ENCODE results near the gene KLF13. TPM values are rescaled to one million over a fixed set of nuclear protein-coding genes. Genes with fewer than 3 reads are reported as not detected.

KLF13 gene
- 10 to 100 TPM; 18.3 to 50.2 (median 32.9) TPM for total RNA-seq

DNA sequence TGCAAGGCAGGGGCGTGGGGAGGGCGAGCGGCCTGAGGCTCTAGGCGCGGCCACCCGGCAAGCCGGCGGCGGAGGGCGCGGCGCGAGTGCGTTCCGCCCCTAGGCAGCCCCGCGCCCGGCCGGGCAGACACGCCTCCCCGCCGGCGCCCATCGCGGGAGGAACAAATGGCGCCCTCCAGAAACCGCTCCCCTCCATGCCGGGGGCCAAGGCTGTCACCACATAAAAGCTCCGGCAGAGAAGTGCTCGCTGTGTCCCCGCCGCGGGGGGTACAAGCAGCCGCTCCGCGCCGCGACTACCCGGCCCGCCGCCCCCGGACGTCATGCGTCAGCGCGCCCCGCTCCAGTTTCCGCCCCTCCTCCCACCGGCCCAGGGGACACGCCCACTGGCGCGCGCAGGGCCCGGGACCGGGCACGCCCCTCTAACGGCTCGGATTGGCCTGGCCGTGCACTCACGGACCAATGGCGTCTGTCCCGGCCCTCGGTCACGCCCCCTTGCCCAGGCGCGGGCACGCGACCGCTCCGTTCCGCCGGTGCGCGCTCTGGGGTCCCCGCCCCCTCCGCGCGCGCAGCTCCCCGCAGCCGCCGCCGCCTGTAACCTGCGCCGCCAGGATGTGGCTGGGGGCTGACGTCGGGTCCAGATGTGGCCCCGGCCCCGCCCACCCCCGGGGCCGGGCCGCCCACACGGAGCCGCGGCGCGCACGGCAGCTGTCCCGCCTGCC is at the start of gene KLF13:
Gene KLF13 (plus strand): TSS at position 680 of the 719 bp plus-strand sequence. CDS start 378 bp downstream, outside the sequence.
- Histone ChIP-seq H3K4me3 (peak within 1 kb of the TSS; percentile 72 to 97 (median 88)), H3K9me3 (no peaks in the 10 kb centered on the region), H3K4me1 (peaks cover 30 to 34% of the 10 kb centered on the region in 2 donors), H3K27me3 (no peaks in the 10 kb centered on the region), H3K36me3 (no peaks in the 10 kb centered on the region), H3K27ac (peak within 1 kb of the TSS; percentile 93 to 99 (median 98))
- in situ Hi-C loops (cut with MboI; ENCODE audit: low sequenced_read_pairs in 4 of 4) = loop anchor here in 3 of 4 donors (10.0 to 25.0 kb wide), 2 partner anchors 112 to 364 kb away; no protein-coding TSS in a partner anchor
- DNase-seq = peak; percentile 97 to 99
- peak; percentile 97 to 99 for TF ChIP-seq POLR2A (IDR thresholded peaks at IDR 0.05)
- TF ChIP-seq, protein P1, sequence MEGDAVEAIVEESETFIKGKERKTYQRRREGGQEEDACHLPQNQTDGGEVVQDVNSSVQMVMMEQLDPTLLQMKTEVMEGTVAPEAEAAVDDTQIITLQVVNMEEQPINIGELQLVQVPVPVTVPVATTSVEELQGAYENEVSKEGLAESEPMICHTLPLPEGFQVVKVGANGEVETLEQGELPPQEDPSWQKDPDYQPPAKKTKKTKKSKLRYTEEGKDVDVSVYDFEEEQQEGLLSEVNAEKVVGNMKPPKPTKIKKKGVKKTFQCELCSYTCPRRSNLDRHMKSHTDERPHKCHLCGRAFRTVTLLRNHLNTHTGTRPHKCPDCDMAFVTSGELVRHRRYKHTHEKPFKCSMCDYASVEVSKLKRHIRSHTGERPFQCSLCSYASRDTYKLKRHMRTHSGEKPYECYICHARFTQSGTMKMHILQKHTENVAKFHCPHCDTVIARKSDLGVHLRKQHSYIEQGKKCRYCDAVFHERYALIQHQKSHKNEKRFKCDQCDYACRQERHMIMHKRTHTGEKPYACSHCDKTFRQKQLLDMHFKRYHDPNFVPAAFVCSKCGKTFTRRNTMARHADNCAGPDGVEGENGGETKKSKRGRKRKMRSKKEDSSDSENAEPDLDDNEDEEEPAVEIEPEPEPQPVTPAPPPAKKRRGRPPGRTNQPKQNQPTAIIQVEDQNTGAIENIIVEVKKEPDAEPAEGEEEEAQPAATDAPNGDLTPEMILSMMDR (IDR thresholded peaks at IDR 0.05 in 4 of 5, conservative IDR thresholded peaks at IDR 0.05 in 1 of 5) = peak in 3 of 5 experiments; percentile 3 to 33 (median 21)
- intact Hi-C loops (cut with DNase I; ENCODE audit: low total_unique reads) = loop anchor here (1.0 to 5.0 kb wide), 8 partner anchors 22 to 1504 kb away; partner anchors contain the start of genes MTMR10 and TJP1
- ATAC-seq = peak; percentile 67 to 70

DNA sequence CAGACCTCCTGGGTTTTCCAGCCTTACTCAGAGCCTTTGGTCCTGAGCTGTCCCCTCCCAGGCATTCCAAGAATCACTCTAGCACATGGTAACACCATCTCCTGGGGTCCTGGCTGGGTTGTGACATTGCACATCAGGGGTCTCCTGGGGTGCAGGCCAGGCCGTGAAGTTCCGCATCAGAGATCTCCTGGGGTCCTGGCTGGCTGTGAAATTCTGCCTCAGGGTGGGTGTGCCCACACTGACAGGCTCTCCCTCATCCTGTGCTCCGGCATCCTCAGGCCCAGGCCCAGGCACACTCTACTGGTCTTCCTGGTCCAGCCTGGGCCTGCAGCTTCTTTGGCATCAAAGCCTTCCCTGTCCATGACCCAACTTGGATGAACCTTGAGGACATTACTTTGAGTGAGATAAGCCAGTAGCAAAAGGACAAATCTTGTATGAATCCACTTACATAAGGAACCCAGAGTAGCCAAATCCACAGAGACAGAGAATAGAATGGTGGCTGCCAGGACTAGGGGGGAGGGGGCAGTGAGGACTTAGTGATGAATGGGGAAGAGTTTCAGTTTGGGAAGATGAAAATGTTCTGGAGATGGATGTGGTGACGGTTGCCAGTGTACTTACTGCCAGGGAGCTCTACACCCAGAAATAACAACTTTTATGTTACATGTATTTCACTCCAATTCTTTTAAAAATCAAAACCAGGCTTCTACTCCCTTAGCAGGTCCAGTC is 49.1 kb upstream of the KLF13 start:
- no peak overlapping the region for H3K4me3 ChIP-seq
- peaks cover 0 to 5% of the 10 kb centered on the region in 2 donors for H3K4me1 ChIP-seq
- ATAC-seq = no peak
- no peak overlapping the region for H3K27ac ChIP-seq
- H3K9me3 ChIP-seq = no peaks in the 10 kb centered on the region
- DNase-seq = peak in 1 of 2 donors; percentile 5
- in situ Hi-C loops (cut with MboI; ENCODE audit: low sequenced_read_pairs in 4 of 4) = no loop called here
- H3K27me3 ChIP-seq = no peaks in the 10 kb centered on the region
- TF ChIP-seq POLR2A (IDR thresholded peaks at IDR 0.05) = no peak
- TF ChIP-seq, protein P1 (IDR thresholded peaks at IDR 0.05 in 4 of 5, conservative IDR thresholded peaks at IDR 0.05 in 1 of 5) = no peak
- no peaks in the 10 kb centered on the region for H3K36me3 ChIP-seq
- intact Hi-C loops (cut with DNase I; ENCODE audit: low total_unique reads) = loop anchor here (5.0 kb wide), 1 partner anchor 70 kb away; no protein-coding TSS in a partner anchor

DNA sequence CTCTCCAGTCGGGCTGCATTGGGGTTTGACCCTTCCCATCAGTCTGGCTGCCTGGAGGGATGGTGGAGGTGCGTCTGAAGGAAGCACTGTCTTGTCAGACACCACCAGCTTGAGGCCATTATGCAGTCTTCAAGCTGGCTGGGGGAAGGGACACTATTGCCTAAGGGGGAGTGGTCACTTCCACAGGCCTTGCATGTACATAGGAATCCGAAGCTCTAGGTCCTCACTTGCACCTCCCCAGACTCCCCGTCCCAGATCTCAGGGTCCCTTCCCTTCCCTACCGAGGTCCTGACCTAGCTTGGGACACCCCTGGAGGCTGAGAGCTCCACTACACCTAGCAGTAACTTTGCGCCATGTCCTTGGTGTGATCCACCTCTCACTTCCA is 48.6 kb upstream of the KLF13 start:
- H3K36me3 ChIP-seq = no peaks in the 10 kb centered on the region
- no peaks in the 10 kb centered on the region for H3K27me3 ChIP-seq
- H3K4me3 ChIP-seq = no peak overlapping the region
- H3K9me3 ChIP-seq = no peaks in the 10 kb centered on the region
- intact Hi-C loops (cut with DNase I; ENCODE audit: low total_unique reads) (loop anchor here (5.0 kb wide), 1 partner anchor 71 kb away; no protein-coding TSS in a partner anchor), in situ Hi-C loops (cut with MboI; ENCODE audit: low sequenced_read_pairs in 4 of 4) (no loop called here)
- no peak for ATAC-seq
- TF ChIP-seq, protein P1 (IDR thresholded peaks at IDR 0.05 in 4 of 5, conservative IDR thresholded peaks at IDR 0.05 in 1 of 5) = no peak
- TF ChIP-seq POLR2A (IDR thresholded peaks at IDR 0.05) = no peak
- no peak overlapping the region for H3K27ac ChIP-seq
- no peak for DNase-seq
- peaks cover 0 to 5% of the 10 kb centered on the region in 2 donors for H3K4me1 ChIP-seq

DNA sequence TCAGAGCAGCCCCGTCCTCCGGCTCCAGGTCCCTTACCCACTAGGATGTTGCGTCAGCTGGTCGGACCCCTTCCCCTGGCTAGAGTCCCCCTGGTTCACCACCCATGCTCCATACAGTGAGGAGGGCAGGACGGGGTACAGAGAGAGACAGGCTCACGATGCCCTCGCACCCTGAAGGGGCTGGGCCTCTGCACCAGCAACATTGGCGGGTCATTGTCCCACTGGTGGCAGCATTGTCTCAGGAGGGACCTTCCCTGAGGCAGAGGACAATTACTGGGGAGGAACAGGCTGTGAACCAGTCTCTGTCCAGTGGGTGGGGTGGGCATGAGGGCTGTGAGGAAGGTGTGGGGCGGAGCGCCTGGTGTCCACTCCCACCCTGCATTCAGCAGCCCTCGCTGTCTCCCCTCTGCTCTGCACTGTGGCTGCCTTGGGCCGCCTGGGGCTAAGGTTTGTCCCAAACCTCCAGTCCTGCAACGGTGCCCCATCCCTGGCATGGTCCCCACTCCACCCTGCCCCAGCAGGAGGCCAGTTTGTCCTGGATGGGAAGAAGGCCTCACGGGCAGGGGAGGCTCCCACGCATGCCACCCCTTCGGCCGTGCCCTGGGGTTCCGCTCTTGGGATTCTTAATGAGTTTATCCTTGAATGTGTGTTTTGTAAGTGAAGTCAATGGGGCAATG is 48.0 kb upstream of the KLF13 start:
- Histone ChIP-seq H3K4me3 (no peak overlapping the region), H3K4me1 (peaks cover 0 to 5% of the 10 kb centered on the region in 2 donors), H3K36me3 (no peaks in the 10 kb centered on the region), H3K27ac (no peak overlapping the region), H3K9me3 (no peaks in the 10 kb centered on the region), H3K27me3 (no peaks in the 10 kb centered on the region)
- ATAC-seq = no peak
- no peak for TF ChIP-seq POLR2A (IDR thresholded peaks at IDR 0.05)
- TF ChIP-seq, protein P1 (IDR thresholded peaks at IDR 0.05 in 4 of 5, conservative IDR thresholded peaks at IDR 0.05 in 1 of 5) = no peak
- DNase-seq = peak in 1 of 2 donors; percentile 8
- in situ Hi-C loops (cut with MboI; ENCODE audit: low sequenced_read_pairs in 4 of 4) (no loop called here), intact Hi-C loops (cut with DNase I; ENCODE audit: low total_unique reads) (loop anchor here (5.0 kb wide), 1 partner anchor 71 kb away; no protein-coding TSS in a partner anchor)
